ENCODE data around the gene SMAD3.
A peak's percentile ranks its signal among the peaks of the same experiment; 100 is the strongest.

Gene SMAD3

GRCh38 chr15:67161412-67161811 lies 96.0 kb downstream of the SMAD3 start:
- ChIA-PET CTCF (no interaction called here), POLR2A (interaction anchor here (1.5 kb wide), 1 partner anchor 215 kb away, joined by 3 read pairs; no protein-coding TSS in a partner anchor)
- no peak overlapping the region for H3K4me3 ChIP-seq (ENCODE audit: low read depth, low read length)
- no peak for TF ChIP-seq ZNF24 (tag by site-specific recombination; IDR thresholded peaks at IDR 0.05)
- TF ChIP-seq PRDM10 (tag by site-specific recombination; IDR thresholded peaks at IDR 0.05) = no peak
- TF ChIP-seq EGR2 (tag by site-specific recombination; IDR thresholded peaks at IDR 0.05; ENCODE audit: low read depth) = peak; percentile 42; the same call in 1 of the 2 replicates
- TF ChIP-seq, protein P1, sequence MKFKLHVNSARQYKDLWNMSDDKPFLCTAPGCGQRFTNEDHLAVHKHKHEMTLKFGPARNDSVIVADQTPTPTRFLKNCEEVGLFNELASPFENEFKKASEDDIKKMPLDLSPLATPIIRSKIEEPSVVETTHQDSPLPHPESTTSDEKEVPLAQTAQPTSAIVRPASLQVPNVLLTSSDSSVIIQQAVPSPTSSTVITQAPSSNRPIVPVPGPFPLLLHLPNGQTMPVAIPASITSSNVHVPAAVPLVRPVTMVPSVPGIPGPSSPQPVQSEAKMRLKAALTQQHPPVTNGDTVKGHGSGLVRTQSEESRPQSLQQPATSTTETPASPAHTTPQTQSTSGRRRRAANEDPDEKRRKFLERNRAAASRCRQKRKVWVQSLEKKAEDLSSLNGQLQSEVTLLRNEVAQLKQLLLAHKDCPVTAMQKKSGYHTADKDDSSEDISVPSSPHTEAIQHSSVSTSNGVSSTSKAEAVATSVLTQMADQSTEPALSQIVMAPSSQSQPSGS (tag by site-specific recombination; IDR thresholded peaks at IDR 0.05; ENCODE audit: low read depth) = no peak
- no peak for TF ChIP-seq ZNF596 (tag by site-specific recombination; IDR thresholded peaks at IDR 0.05)
- TF ChIP-seq ZNF341 (tag by site-specific recombination; IDR thresholded peaks at IDR 0.05; ENCODE audit: low read depth) = no peak
- no peak for TF ChIP-seq MYNN (tag by site-specific recombination; IDR thresholded peaks at IDR 0.05; ENCODE audit: borderline replicate concordance)
- no peak for TF ChIP-seq ZNF350 (tag by site-specific recombination; IDR thresholded peaks at IDR 0.05)
- H3K27ac ChIP-seq (ENCODE audit: extremely low read depth, low read depth, low read length) = no peak overlapping the region
- H3K9me3 ChIP-seq (ENCODE audit: control insufficient read depth, insufficient read depth, low read depth, low read length) = no peaks in the 10 kb centered on the region
- H3K4me1 ChIP-seq (ENCODE audit: control insufficient read depth, insufficient read depth, low read length) = peaks cover 4% of the 10 kb centered on the region; the same call in 1 of the 2 replicates
- H3K36me3 ChIP-seq (ENCODE audit: control insufficient read depth in 2 of 2, insufficient read depth in 1 of 2, low read length in 2 of 2) = peaks cover 0 to 16% of the 10 kb centered on the region in 2 experiments; a peak in 1 of 3 replicates

- peaks cover 4% of the 10 kb centered on the region; the same call in 1 of the 2 replicates for H3K4me1 ChIP-seq (ENCODE audit: control insufficient read depth, insufficient read depth, low read length)
- ChIA-PET CTCF (no interaction called here), POLR2A (interaction anchor here (1.5 kb wide), 1 partner anchor 216 kb away, joined by 3 read pairs; no protein-coding TSS in a partner anchor)
- H3K36me3 ChIP-seq (ENCODE audit: control insufficient read depth in 2 of 2, insufficient read depth in 1 of 2, low read length in 2 of 2) = peaks cover 0 to 21% of the 10 kb centered on the region in 2 experiments; a peak in 1 of 3 replicates
- TF ChIP-seq SP7 (tag by site-specific recombination; IDR thresholded peaks at IDR 0.05) (peak; percentile 60), ZNF366 (tag by site-specific recombination; conservative IDR thresholded peaks at IDR 0.05) (no peak)
- no peak overlapping the region for H3K4me3 ChIP-seq (ENCODE audit: low read depth, low read length)
- no peaks in the 10 kb centered on the region for H3K9me3 ChIP-seq (ENCODE audit: control insufficient read depth, insufficient read depth, low read depth, low read length)
- H3K27ac ChIP-seq (ENCODE audit: extremely low read depth, low read depth, low read length) = no peak overlapping the region
Observed at GRCh38 chr15:67161881-67162280, 96.5 kb downstream of the SMAD3 start.

GRCh38 chr15:67163180-67163579 lies 97.8 kb downstream of the SMAD3 start:
- CTCF ChIA-PET = no interaction called here

GRCh38 chr15:67164401-67164791 lies 99.0 kb downstream of the SMAD3 start:
- Histone ChIP-seq H3K27ac (ENCODE audit: extremely low read depth, low read depth, low read length) (no peak overlapping the region), H3K4me3 (ENCODE audit: low read depth, low read length) (no peak overlapping the region), H3K36me3 (ENCODE audit: control insufficient read depth in 2 of 2, insufficient read depth in 1 of 2, low read length in 2 of 2) (peaks cover 0 to 44% of the 10 kb centered on the region in 2 experiments), H3K4me1 (ENCODE audit: control insufficient read depth, insufficient read depth, low read length) (peaks cover 4% of the 10 kb centered on the region; the same call in 1 of the 2 replicates), H3K9me3 (ENCODE audit: control insufficient read depth, insufficient read depth, low read depth, low read length) (no peaks in the 10 kb centered on the region)
- ChIA-PET POLR2A (interaction anchor here (0.6 kb wide), 1 partner anchor 10 kb away, joined by 3 read pairs; no protein-coding TSS in a partner anchor), CTCF (no interaction called here)
- TF ChIP-seq ZNF658 (tag by site-specific recombination; IDR thresholded peaks at IDR 0.05) (no peak), HOXD13 (CRISPR knock-in tag; IDR thresholded peaks at IDR 0.05; ENCODE audit: borderline replicate concordance) (no peak), KLF9 (tag by site-specific recombination; IDR thresholded peaks at IDR 0.05; ENCODE audit: low read depth) (no peak), OSR2 (tag by site-specific recombination; IDR thresholded peaks at IDR 0.05) (peak; percentile 54; the same call in 1 of the 2 replicates), ZNF341 (tag by site-specific recombination; IDR thresholded peaks at IDR 0.05; ENCODE audit: low read depth) (peak; percentile 74), ZNF518A (tag by site-specific recombination; conservative IDR thresholded peaks at IDR 0.05; ENCODE audit: low read depth) (no peak), ZNF529 (tag by site-specific recombination; IDR thresholded peaks at IDR 0.05; ENCODE audit: insufficient replicate concordance) (no peak), KLF1 (tag by site-specific recombination; IDR thresholded peaks at IDR 0.05) (0 out of 2 replicates have a peak, but pooled peaks have one; percentile 26)

More at GRCh38 chr15:67163180-67163579, 97.8 kb downstream of the SMAD3 start:
- H3K36me3 ChIP-seq (ENCODE audit: control insufficient read depth in 2 of 2, insufficient read depth in 1 of 2, low read length in 2 of 2) = peaks cover 0 to 32% of the 10 kb centered on the region in 2 experiments; a peak in 1 of 3 replicates
- H3K27ac ChIP-seq (ENCODE audit: extremely low read depth, low read depth, low read length) = no peak overlapping the region
- POLR2A ChIA-PET = interaction anchor here (0.7 kb wide), 1 partner anchor 244 kb away, joined by 4 read pairs; no protein-coding TSS in a partner anchor
- TF ChIP-seq YY1 (tag by site-specific recombination; IDR thresholded peaks at IDR 0.05) = no peak
- TF ChIP-seq ZNF664 (tag by site-specific recombination; IDR thresholded peaks at IDR 0.05) = peak; percentile 93
- no peak overlapping the region for H3K4me3 ChIP-seq (ENCODE audit: low read depth, low read length)
- peaks cover 4% of the 10 kb centered on the region; the same call in 1 of the 2 replicates for H3K4me1 ChIP-seq (ENCODE audit: control insufficient read depth, insufficient read depth, low read length)
- H3K9me3 ChIP-seq (ENCODE audit: control insufficient read depth, insufficient read depth, low read depth, low read length) = no peaks in the 10 kb centered on the region
